Mucosa of descending colon (tissue), 3 donors: ENCODE data around the gene TEP1. TPM values are rescaled to one million over a fixed set of nuclear protein-coding genes. Genes with fewer than 3 reads are reported as not detected.
"Not testable (repeated sequence)": the region's sequence is repeated elsewhere in the genome, so short reads cannot be mapped to it uniquely, and the experiment has no call there.

Source experiments
- ATAC-seq: fragments of 200-7000 bp; cut with Tn5 transposase; one replicate; pipeline ENCODE4 v1.9.1; 2020; ENCODE audit warnings: mild to moderate bottlenecking, moderate library complexity
- DNase-seq, 3 donors: peaks; one replicate each; pipeline ENCODE4 v3.0.0-alpha.2; 2020
- H3K36me3 ChIP-seq: fragments of 200-600 bp; one replicate; pipeline ENCODE4 v1.8.0; 2021; ENCODE audit warnings: low read depth, mild to moderate bottlenecking
- H3K4me1 ChIP-seq: fragments of 200-600 bp; one replicate; pipeline ENCODE4 v1.8.0; 2021; ENCODE audit warnings: low read depth, mild to moderate bottlenecking
- H3K4me3 ChIP-seq: fragments of 200-600 bp; one replicate; pipeline ENCODE4 v1.8.0; 2021; ENCODE audit warnings: mild to moderate bottlenecking
- H3K9me3 ChIP-seq: fragments of 200-600 bp; one replicate; pipeline ENCODE4 v1.8.0; 2021; ENCODE audit warnings: mild to moderate bottlenecking
- CTCF ChIP-seq: fragments of 200-600 bp; IDR thresholded peaks from one replicate; pipeline ENCODE4 v1.8.0; 2022; ENCODE audit warnings: antibody characterized with exemption, mild to moderate bottlenecking
- intact Hi-C, 2 donors: fragments of 100-400 bp; cut with DNase I in 1 of 2; cut with micrococcal nuclease in 1 of 2; formaldehyde crosslinking; loops; one replicate each; pipeline versions ENCODE4 v1.11.0 to v1.11.1; 2022; cut with DNase I, micrococcal nuclease
- total RNA-seq, 3 donors: library from RNA; stranded (reverse); fragmentation: NEBNext Ultra II Directional in 2 of 3; extraction: Animal tissue kit (Norgen Biotek cat#: 25700) in 2 of 3; gene quantifications; one replicate each; pipeline versions ENCODE4 v1.2.1 to v1.2.4, GENCODE V29; 2021 to 2023
- donor health status: DM: no; HTN: no; CAD: no; lungs with moderate emphysema.
- donor health status: DM: no; HTN: no; CAD: no.
- donor health status: DM: no; HTN: yes; CAD: no.

The TEP1 gene
- total RNA-seq, 3 donors from 2014 or later, result 68.7 to 121 (median 85.8) TPM

- intact Hi-C loops, result no loop called here
- Histone ChIP-seq H3K36me3 (peaks cover 29% of the 10 kb centered on the region), H3K9me3 (no peaks in the 10 kb centered on the region), H3K4me1 (peaks cover 4% of the 10 kb centered on the region), H3K4me3 (no peak overlapping the region)
- TF ChIP-seq CTCF, result no peak
- ATAC-seq (no peak), DNase-seq (no peak)
Observed at GRCh38 chr14:20377171-20377570, 36.1 kb downstream of the TEP1 start.

GRCh38 chr14:20376071-20376588, 37.2 kb downstream of the TEP1 start:
- TF ChIP-seq CTCF, result no peak
- no peaks in the 10 kb centered on the region for H3K9me3 ChIP-seq
- H3K36me3 ChIP-seq, result peaks cover 19% of the 10 kb centered on the region
- peak; percentile 98 for ATAC-seq
- intact Hi-C loops, result no loop called here
- peak; percentile 76 to 83 (median 77) for DNase-seq
- peaks cover 4% of the 10 kb centered on the region for H3K4me1 ChIP-seq
- H3K4me3 ChIP-seq, result no peak overlapping the region

GRCh38 chr14:20375471-20375870, 37.8 kb downstream of the TEP1 start:
- intact Hi-C loops, result no loop called here
- TF ChIP-seq CTCF, result no peak
- Histone ChIP-seq H3K4me3 (no peak overlapping the region), H3K4me1 (peaks cover 4% of the 10 kb centered on the region), H3K9me3 (no peaks in the 10 kb centered on the region), H3K36me3 (peaks cover 14% of the 10 kb centered on the region)
- no peak for DNase-seq
- ATAC-seq, result no peak

- ATAC-seq, result no peak
- Histone ChIP-seq H3K4me3 (no peak overlapping the region), H3K9me3 (no peaks in the 10 kb centered on the region), H3K36me3 (peaks cover 13% of the 10 kb centered on the region), H3K4me1 (peaks cover 4% of the 10 kb centered on the region)
- TF ChIP-seq CTCF, result no peak
- no peak for DNase-seq
- intact Hi-C loops, result no loop called here
Observed at GRCh38 chr14:20372796-20373195, 40.5 kb downstream of the TEP1 start.

GRCh38 chr14:20365928-20366327, 47.4 kb downstream of the TEP1 start:
- no peak for ATAC-seq
- Histone ChIP-seq H3K9me3 (no peaks in the 10 kb centered on the region), H3K4me3 (no peak overlapping the region), H3K4me1 (no peaks in the 10 kb centered on the region), H3K36me3 (peaks cover 13% of the 10 kb centered on the region)
- no peak for DNase-seq
- intact Hi-C loops, result no loop called here
- TF ChIP-seq CTCF, result no peak

- ATAC-seq, H3K9me3 ChIP-seq, DNase-seq, H3K36me3 ChIP-seq, H3K4me1 ChIP-seq, H3K4me3 ChIP-seq: not testable (repeated sequence)
- intact Hi-C loops, result loop anchor here in 1 of 2 donors (10.0 kb wide), 1 partner anchor 46 kb away; no protein-coding TSS in a partner anchor
Observed at GRCh38 chr14:20358474-20358873, 54.8 kb downstream of the TEP1 start.
